Raji (cell line): ENCODE measurements around the gene CRLF1.

Experiments used
- POLR2A ChIP-seq: IDR thresholded peaks from 2 replicates; pipeline ENCODE4 v1.6.1; 2011; ENCODE audit warnings: low read depth, low read length, control low read depth; ENCODE audit not compliant: insufficient read depth

The CRLF1 gene

DNA sequence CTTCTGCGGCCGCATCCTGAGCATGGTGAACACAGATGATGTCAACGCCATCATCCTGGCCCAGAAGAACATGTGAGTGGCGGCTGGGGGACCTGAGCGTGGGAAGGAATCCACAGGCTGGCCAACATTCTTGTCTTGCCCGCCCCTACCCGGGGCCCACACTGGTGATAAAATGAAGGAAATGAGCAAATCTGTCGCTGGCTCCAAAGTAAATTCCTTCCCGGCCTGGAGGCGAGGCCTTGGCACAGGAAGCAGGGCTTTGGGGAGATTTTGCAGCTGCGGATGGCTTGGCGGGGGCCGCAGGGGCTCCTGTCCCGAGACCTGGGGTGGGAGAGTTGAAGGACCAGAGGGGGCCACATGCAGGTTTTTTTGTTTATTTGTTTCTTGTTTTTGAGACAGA lies 44.5 kb downstream of the CRLF1 start:
- TF ChIP-seq POLR2A, result no peak

DNA sequence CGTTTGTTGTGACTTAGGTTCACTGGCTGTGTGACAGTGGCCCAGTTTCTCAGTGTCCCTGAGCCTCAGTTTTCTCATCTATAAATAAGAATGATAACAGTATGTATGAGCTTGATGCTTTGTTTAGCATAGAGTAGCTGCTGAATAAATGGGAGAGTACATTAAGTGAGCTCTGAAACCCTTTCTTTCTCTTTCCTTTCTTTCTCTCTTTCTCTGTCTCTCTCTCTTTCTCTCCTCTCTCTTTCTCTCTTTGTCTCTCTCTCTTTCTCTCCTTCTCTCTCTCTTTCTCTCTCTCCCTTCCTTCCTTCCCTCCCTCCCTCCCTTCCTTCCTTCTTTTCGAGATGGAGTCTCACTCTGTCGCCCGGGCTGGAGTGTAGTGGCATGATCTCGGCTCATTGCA lies 46.9 kb downstream of the CRLF1 start:
- TF ChIP-seq POLR2A, result no peak

DNA sequence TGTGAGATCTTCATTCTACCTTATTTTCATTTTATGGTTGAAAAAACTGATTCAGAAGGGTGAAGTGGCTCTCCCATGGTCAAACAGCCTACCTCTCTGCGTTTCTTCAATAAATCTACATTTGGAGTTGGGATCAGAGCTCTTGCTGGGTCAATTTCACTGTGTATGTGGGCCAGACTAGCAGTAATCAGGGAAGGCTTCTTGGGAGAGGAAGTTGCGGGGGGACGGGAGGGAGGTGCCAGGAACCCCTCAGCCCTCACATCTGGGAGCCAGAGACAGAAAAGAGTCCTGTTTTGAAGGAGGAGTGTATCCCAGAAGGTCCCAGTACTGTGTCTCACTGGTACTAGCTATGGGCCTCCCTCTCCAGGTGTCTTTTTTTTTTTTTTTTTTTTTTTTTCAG lies 48.0 kb downstream of the CRLF1 start:
- TF ChIP-seq POLR2A, result peak; percentile 40; the same call in 1 of the 2 replicates

DNA sequence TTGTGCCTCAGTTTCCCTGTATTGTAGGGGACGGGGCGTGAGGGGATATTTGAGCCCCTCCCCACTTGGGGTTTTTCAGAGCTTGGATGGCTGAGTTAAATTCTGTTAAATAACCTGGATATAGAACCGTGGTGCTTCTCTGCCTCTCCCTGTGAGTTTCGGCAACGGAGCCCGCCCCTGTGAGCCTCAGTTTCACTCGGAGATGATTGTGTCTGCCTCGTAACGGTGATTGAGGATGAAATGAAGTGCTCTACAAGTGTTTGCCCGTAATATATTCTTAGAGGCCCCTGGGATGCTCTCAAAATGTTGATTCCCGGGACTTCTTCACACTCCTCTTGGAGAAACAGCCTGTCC lies 48.4 kb downstream of the CRLF1 start:
- no peak for TF ChIP-seq POLR2A

DNA sequence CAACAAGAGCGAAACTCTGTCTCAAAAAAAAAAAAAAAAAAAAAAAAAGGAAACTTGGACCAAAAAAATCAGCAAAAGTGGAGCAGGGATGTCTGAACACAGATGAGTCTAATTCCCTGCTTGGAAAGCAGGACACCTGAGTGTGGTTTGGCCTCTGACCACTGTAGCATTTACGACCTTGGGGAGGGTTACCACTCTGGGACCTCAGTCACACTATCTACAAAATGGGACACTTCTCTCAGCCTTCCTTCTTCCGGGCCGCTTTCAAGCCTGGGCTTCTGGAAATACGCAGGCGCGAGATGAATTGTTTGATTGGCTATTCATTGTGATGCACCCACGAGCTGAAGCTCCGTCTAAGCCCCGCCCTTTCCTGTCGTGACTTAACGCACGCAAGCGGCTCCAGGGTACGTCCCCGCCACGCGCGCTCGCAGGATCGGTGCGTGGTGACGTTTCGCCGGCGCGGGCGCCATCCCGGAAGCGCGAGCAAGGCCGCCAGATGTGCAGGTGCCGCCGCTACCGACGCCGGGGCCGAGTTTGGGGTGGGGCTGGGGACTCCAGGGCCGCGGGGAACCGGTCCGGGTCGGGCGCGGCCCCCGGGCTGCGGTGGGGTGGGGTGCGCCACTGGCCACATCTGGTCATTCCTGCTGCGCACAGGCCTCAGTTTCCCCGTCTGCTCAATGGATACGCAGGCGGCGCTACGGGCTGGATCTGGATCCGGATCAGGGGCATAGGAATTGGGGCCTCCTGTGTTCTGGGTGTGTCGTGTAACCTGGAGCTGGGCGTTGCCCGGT lies 49.0 kb downstream of the CRLF1 start, which contains the start of gene KXD1:
Gene KXD1 (plus strand): TSS at position 460 of the 791 bp plus-strand sequence. CDS start 4,187 bp downstream, outside the sequence.
- TF ChIP-seq POLR2A, result peak; percentile 96

DNA sequence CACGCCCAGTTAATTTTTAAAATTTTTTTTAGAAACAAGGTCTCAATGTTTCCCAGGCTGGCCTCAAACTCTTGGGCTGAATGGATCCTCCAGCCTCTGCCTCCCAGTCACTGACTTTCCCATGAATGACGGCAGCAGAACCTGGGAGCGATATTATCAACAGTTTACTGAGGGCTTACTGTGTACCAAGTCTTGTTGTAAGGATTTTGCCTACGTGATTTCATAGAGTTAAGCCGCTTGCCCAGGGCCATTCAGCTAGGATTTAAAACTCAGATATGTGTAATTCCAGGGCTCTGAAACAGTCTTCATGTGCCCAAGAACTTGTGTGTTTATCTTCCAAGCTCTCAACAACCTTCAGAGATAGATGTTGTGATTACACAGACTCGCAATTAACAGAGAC lies 55.0 kb downstream of the CRLF1 start:
- TF ChIP-seq POLR2A, result no peak

DNA sequence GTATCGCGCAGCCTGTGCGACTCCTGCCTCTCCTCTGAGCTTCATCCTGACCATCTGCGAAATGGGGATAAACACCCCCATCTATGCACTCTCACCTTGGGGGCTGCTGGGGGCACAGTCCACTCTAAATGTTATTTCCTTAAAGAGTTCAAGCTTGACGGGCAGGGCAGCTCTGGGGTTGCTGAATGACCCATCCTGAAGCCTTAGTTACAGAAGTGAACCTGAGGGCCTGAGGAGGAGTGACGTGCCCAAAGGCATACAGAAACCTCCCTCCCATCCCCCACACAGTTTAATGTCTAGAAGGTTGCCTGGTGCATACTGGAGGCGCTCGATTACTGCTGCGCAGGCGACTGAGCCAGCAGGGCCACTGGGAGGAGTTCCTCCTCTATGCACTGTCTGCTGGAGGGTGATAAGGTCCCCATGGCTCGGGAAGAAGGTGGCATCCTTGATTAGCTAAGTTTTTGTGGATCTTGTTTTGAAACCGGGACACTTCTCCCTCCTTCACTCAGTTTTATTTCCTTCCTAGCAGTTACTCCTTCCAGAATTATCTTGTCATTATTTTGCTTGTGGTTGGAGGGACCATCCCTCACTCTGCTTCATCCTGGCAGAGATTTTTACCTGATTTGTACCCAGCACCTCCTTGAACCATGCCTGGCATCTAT lies 62.7 kb downstream of the CRLF1 start:
- TF ChIP-seq POLR2A, result peak; percentile 59
